Glutamatergic neuron (in vitro differentiated cells): ENCODE results near the gene PGP. TPM values are rescaled to one million over a fixed set of nuclear protein-coding genes. Genes with fewer than 3 reads are reported as not detected.

Experiments
- DNase-seq: peaks from one replicate; pipeline ENCODE4 v3.0.0; 2022
- H3K27ac Mint-ChIP-seq: one replicate; pipeline ENCODE4 v1.8.0; 2020; ENCODE audit warnings: mild to moderate bottlenecking, mixed read lengths, inconsistent platforms; ENCODE audit not compliant: unreplicated experiment
- H3K27me3 Mint-ChIP-seq: one replicate; pipeline ENCODE4 v1.8.0; 2020; ENCODE audit warnings: mild to moderate bottlenecking, moderate library complexity, mixed read lengths, inconsistent platforms; ENCODE audit not compliant: unreplicated experiment
- H3K36me3 Mint-ChIP-seq: one replicate; pipeline ENCODE4 v1.8.0; 2020; ENCODE audit warnings: mild to moderate bottlenecking, mixed read lengths, inconsistent platforms; ENCODE audit not compliant: unreplicated experiment
- H3K4me1 Mint-ChIP-seq: one replicate; pipeline ENCODE4 v1.8.0; 2020; ENCODE audit warnings: mild to moderate bottlenecking, low read depth, mixed read lengths, inconsistent platforms; ENCODE audit not compliant: unreplicated experiment
- H3K4me3 Mint-ChIP-seq: one replicate; pipeline ENCODE4 v1.8.0; 2020; ENCODE audit warnings: mild to moderate bottlenecking, mixed read lengths, inconsistent platforms; ENCODE audit not compliant: unreplicated experiment
- H3K9me3 Mint-ChIP-seq: one replicate; pipeline ENCODE4 v1.8.0; 2020; ENCODE audit warnings: mild to moderate bottlenecking, moderate library complexity, mixed read lengths, inconsistent platforms; ENCODE audit not compliant: unreplicated experiment
- total RNA-seq: library from RNA; stranded (reverse); fragmentation: NEBNext Ultra II Directional; extraction: Animal tissue kit (Norgen Biotek cat#: 25700); gene quantifications from one replicate; pipeline ENCODE4 v1.2.1, GENCODE V29; 2021; ENCODE audit not compliant: unreplicated experiment
- TF ChIP-seq, protein P1 (sequence below): fragments of 200-600 bp; sonication (generic); IDR thresholded peaks from one replicate; pipeline ENCODE4 v1.5.0; 2021; ENCODE audit not compliant: partially characterized antibody, unreplicated experiment

The PGP gene
- total RNA-seq, 1 donor from 2014 or later, result 33.9 TPM

DNA sequence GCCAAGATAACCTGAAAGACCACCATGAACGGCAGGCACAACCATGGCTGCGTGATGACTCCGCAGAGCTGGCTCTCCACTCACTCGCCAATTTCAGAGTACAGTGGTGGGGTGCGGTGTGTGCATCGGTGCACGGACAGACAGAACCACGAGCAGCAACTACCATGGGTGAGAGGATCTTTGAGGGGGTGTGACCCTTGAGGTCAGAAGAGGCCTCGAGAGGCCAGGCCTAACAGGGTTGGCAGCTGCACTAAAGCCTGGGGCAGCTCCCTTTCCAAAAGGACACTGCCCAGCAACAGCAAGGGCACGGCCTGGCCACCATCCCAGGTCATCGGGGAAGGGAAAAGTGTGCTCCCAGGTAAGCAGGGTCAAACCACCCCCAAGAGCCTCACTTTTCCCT is 38.7 kb upstream of the PGP start:
- H3K4me3 Mint-ChIP-seq, result no peak overlapping the region
- H3K27ac Mint-ChIP-seq, result peak overlapping the region; percentile 38
- H3K4me1 Mint-ChIP-seq, result no peaks in the 10 kb centered on the region
- H3K9me3 Mint-ChIP-seq, result peaks cover 2% of the 10 kb centered on the region
- H3K27me3 Mint-ChIP-seq, result peaks cover 4% of the 10 kb centered on the region
- TF ChIP-seq, protein P1, sequence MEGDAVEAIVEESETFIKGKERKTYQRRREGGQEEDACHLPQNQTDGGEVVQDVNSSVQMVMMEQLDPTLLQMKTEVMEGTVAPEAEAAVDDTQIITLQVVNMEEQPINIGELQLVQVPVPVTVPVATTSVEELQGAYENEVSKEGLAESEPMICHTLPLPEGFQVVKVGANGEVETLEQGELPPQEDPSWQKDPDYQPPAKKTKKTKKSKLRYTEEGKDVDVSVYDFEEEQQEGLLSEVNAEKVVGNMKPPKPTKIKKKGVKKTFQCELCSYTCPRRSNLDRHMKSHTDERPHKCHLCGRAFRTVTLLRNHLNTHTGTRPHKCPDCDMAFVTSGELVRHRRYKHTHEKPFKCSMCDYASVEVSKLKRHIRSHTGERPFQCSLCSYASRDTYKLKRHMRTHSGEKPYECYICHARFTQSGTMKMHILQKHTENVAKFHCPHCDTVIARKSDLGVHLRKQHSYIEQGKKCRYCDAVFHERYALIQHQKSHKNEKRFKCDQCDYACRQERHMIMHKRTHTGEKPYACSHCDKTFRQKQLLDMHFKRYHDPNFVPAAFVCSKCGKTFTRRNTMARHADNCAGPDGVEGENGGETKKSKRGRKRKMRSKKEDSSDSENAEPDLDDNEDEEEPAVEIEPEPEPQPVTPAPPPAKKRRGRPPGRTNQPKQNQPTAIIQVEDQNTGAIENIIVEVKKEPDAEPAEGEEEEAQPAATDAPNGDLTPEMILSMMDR, result no peak
- no peak for DNase-seq
- H3K36me3 Mint-ChIP-seq, result no peaks in the 10 kb centered on the region

DNA sequence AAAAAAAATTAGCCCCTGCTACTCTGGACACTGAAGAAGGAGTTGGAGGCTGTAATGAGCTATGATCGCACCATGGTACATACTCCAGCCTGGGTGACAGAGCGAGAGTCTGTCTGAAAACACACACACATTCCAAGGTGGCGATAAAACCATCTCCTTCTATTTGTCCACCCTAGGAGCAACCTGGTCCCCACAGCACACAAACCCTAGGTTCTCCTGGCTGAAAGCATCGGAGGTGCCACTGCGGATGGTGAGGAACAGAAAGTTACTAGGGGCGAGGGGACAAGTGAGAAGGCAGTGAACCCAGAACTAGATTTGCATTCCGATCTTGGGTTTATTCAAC is 38.1 kb upstream of the PGP start:
- Mint-ChIP-seq H3K27ac (peak overlapping the region; percentile 38), H3K4me3 (no peak overlapping the region), H3K4me1 (no peaks in the 10 kb centered on the region), H3K36me3 (no peaks in the 10 kb centered on the region), H3K9me3 (peaks cover 2% of the 10 kb centered on the region), H3K27me3 (peaks cover 4% of the 10 kb centered on the region)
- TF ChIP-seq, protein P1, result no peak
- DNase-seq, result no peak

DNA sequence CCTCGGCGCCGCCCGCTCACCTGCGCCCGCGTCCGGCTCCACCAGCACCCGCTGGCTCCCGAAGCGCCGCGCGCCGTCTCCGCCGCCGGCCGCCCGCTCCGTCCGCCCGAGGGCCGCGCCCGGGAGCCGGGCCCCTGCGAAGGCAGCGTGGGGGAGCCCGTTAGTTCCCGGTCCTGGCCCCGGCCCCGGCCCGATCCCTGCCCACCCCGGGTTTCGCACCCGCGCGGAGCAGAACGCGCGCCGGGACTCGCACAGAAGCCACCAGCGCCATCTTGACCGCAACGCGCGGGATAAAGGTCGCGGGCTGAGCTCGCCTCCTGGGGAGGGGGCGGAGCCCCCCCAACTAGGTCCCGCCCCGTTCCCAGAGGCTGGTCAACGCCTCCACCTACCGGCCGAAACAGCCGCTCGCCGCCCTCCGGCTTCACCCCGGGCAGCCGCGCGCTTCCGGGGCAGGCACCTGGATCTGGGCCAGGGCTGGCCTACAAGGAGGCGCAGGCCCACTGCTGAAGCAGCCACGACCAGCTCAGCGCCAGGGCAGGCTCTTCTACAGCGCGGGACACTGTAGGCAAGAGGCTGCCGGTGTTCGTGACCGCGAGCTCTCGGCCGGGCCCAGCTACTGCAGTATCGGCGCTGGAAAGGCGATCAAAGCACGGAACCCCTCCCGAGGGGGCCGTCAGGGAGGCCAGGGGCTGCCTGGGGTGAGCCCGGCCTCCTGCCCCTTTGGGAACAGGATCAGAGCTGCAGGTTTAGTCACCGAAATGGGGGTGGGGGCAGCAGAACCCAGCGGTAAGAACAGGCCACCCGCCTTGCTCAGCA is 36.9 kb upstream of the PGP start, which contains the start of gene ECI1:
Gene ECI1 (minus strand): TSS at position 292 of the 816 bp plus-strand sequence. CDS start 21 bp downstream, at position 271.
- H3K4me3 Mint-ChIP-seq, result peak within 1 kb of the TSS; percentile 87
- peak within 1 kb of the TSS; percentile 17 for H3K27ac Mint-ChIP-seq
- no peaks in the 10 kb centered on the region for H3K27me3 Mint-ChIP-seq
- H3K9me3 Mint-ChIP-seq, result peaks cover 2% of the 10 kb centered on the region
- H3K36me3 Mint-ChIP-seq, result no peaks in the 10 kb centered on the region
- no peaks in the 10 kb centered on the region for H3K4me1 Mint-ChIP-seq
- DNase-seq, result peak; percentile 94
- TF ChIP-seq, protein P1, result peak; percentile 66

DNA sequence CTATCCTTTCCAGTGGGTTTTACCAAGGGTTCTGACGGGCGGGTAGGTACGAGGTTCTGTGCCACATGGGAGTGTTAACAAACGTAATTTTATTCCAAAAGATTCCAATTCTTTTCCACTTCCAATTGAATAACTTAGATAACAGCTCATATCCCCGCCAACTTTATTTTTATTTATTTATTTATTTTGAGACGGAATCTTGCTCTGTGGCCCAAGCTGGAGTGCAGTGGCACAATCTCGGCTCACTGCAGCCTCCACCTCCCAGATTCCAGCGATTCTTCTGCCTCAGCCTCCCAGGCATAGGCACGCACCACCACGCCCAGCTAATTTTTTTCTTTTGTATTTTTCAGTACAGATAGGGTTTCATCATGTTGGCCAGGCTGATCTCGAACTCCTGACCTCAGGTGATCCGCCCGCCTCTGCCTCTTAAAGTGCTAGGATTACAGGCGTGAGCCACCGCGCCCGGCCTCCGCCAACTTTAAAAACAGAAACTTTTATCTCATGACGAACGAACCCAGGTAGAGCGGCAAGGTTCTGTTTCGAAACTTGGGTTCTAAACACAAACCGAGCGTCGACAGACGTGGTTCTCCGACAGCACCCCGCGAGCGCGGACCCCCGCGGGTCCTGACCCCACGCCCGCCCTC is 36.1 kb upstream of the PGP start:
- H3K27ac Mint-ChIP-seq, result no peak overlapping the region
- no peaks in the 10 kb centered on the region for H3K4me1 Mint-ChIP-seq
- H3K36me3 Mint-ChIP-seq, result no peaks in the 10 kb centered on the region

More for the DNA sequence above, 36.1 kb upstream of the PGP start:
- peaks cover 2% of the 10 kb centered on the region for H3K9me3 Mint-ChIP-seq
- DNase-seq, result peak; percentile 7
- H3K27me3 Mint-ChIP-seq, result no peaks in the 10 kb centered on the region
- TF ChIP-seq, protein P1, result no peak
- peak overlapping the region; percentile 87 for H3K4me3 Mint-ChIP-seq
